H1 (cell line): ENCODE data around the gene NME3. TPM values are rescaled to one million over a fixed set of nuclear protein-coding genes. Genes with fewer than 3 reads are reported as not detected.

Experiments
- ASH2L ChIP-seq: fragments of 200-600, 300-600 bp; sonication (generic); IDR thresholded peaks from one replicate; pipeline ENCODE4 v1.7.1; 2017; ENCODE audit warnings: low read length
- CTBP2 ChIP-seq: IDR thresholded peaks from 2 replicates; pipeline ENCODE4 v1.7.0; 2011; ENCODE audit warnings: borderline replicate concordance, mild to moderate bottlenecking, moderate library complexity, mixed read lengths, low read length; ENCODE audit not compliant: insufficient read depth, insufficient read length
- EP300 ChIP-seq, 2 experiments: IDR thresholded peaks; 1 replicate in 1 of 2; 2 replicates in 1 of 2; pipeline ENCODE4 v1.6.1; 2011 to 2012; ENCODE audit warnings: low read depth in 2 of 2, low read length in 2 of 2, mild to moderate bottlenecking in 2 of 2, borderline replicate concordance in 1 of 2, inconsistent platforms in 1 of 2, moderate library complexity in 1 of 2
- KDM5A ChIP-seq: fragments of 200-600 bp; IDR thresholded peaks from 2 replicates; pipeline ENCODE4 v1.7.1; 2012; ENCODE audit warnings: mild to moderate bottlenecking, low read length, inconsistent platforms, mixed read lengths
- POLR2AphosphoS5 ChIP-seq: IDR thresholded peaks from 2 replicates; pipeline ENCODE4 v1.6.1; 2011; ENCODE audit warnings: low read depth, low read length
- SIRT6 ChIP-seq: IDR thresholded peaks from one replicate; pipeline ENCODE4 v1.7.1; 2012; ENCODE audit warnings: low read length, inconsistent platforms
- SUZ12 ChIP-seq: fragments of 200-600 bp; sonication (generic); IDR thresholded peaks from 2 replicates; pipeline ENCODE4 v1.6.1; 2012; ENCODE audit warnings: mild to moderate bottlenecking, inconsistent platforms, low read length, moderate library complexity, mixed read lengths
- YY1 ChIP-seq: IDR thresholded peaks from 2 replicates; pipeline ENCODE4 v1.6.1; 2011; ENCODE audit warnings: low read depth, mild to moderate bottlenecking, low read length
- polyA plus RNA-seq, 7 experiments: library from polyadenylated mRNA; depleted of rRNA in 3 of 7; stranded (reverse) in 5 of 7; unstranded in 2 of 7; fragments of >200 nt in 5 of 7; fragments of 200-250 nt in 2 of 7; gene quantifications; 1 replicate in 5 of 7; 2 replicates in 1 of 7; 4 replicates in 1 of 7; pipeline versions ENCODE4 v1.2.1 to v1.2.3, GENCODE V29; 2011 to 2013; ENCODE audit warnings: missing spikeins in 2 of 7, mixed read lengths in 2 of 7
- total RNA-seq: library from RNA; stranded (reverse); fragmentation: NEBNext Ultra II Directional; extraction: Animal tissue kit (Norgen Biotek cat#: 25700); gene quantifications from 2 replicates; pipeline ENCODE4 v1.2.1, GENCODE V29; 2021
- TF ChIP-seq, protein P1 (sequence below): fragments of 300-600 bp; sonication (generic); IDR thresholded peaks from 2 replicates; pipeline ENCODE4 v1.7.1; 2012; ENCODE audit warnings: low read length, moderate library complexity, mild to moderate bottlenecking, inconsistent platforms; ENCODE audit not compliant: insufficient replicate concordance

NME3 gene
- total and polyA plus RNA-seq, 2 of the 8 experiments (the other 6 are each of a cell fraction or from before 2014, with no cell fraction given), result 72.5 to 163 TPM

DNA sequence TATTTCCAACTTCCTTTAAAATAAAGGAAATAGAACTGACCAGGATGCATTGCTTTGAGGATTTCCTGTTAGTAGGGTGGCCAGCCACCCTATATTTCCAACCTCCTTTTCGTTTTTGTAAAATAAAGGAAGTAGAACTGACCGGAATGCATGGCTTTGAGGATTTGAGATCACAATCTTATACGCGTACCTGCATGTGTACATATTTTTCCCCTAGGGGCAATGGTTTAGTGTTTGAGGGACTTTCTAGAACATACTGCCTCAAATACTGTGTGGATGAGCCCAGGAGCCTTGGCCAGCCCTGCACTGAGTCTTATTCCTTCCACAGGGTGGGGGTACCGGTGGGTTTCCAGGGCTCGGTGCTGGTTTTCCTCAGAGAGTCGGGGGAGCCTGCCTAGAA is 39.7 kb downstream of the NME3 start (continued):
- TF ChIP-seq, protein P1, sequence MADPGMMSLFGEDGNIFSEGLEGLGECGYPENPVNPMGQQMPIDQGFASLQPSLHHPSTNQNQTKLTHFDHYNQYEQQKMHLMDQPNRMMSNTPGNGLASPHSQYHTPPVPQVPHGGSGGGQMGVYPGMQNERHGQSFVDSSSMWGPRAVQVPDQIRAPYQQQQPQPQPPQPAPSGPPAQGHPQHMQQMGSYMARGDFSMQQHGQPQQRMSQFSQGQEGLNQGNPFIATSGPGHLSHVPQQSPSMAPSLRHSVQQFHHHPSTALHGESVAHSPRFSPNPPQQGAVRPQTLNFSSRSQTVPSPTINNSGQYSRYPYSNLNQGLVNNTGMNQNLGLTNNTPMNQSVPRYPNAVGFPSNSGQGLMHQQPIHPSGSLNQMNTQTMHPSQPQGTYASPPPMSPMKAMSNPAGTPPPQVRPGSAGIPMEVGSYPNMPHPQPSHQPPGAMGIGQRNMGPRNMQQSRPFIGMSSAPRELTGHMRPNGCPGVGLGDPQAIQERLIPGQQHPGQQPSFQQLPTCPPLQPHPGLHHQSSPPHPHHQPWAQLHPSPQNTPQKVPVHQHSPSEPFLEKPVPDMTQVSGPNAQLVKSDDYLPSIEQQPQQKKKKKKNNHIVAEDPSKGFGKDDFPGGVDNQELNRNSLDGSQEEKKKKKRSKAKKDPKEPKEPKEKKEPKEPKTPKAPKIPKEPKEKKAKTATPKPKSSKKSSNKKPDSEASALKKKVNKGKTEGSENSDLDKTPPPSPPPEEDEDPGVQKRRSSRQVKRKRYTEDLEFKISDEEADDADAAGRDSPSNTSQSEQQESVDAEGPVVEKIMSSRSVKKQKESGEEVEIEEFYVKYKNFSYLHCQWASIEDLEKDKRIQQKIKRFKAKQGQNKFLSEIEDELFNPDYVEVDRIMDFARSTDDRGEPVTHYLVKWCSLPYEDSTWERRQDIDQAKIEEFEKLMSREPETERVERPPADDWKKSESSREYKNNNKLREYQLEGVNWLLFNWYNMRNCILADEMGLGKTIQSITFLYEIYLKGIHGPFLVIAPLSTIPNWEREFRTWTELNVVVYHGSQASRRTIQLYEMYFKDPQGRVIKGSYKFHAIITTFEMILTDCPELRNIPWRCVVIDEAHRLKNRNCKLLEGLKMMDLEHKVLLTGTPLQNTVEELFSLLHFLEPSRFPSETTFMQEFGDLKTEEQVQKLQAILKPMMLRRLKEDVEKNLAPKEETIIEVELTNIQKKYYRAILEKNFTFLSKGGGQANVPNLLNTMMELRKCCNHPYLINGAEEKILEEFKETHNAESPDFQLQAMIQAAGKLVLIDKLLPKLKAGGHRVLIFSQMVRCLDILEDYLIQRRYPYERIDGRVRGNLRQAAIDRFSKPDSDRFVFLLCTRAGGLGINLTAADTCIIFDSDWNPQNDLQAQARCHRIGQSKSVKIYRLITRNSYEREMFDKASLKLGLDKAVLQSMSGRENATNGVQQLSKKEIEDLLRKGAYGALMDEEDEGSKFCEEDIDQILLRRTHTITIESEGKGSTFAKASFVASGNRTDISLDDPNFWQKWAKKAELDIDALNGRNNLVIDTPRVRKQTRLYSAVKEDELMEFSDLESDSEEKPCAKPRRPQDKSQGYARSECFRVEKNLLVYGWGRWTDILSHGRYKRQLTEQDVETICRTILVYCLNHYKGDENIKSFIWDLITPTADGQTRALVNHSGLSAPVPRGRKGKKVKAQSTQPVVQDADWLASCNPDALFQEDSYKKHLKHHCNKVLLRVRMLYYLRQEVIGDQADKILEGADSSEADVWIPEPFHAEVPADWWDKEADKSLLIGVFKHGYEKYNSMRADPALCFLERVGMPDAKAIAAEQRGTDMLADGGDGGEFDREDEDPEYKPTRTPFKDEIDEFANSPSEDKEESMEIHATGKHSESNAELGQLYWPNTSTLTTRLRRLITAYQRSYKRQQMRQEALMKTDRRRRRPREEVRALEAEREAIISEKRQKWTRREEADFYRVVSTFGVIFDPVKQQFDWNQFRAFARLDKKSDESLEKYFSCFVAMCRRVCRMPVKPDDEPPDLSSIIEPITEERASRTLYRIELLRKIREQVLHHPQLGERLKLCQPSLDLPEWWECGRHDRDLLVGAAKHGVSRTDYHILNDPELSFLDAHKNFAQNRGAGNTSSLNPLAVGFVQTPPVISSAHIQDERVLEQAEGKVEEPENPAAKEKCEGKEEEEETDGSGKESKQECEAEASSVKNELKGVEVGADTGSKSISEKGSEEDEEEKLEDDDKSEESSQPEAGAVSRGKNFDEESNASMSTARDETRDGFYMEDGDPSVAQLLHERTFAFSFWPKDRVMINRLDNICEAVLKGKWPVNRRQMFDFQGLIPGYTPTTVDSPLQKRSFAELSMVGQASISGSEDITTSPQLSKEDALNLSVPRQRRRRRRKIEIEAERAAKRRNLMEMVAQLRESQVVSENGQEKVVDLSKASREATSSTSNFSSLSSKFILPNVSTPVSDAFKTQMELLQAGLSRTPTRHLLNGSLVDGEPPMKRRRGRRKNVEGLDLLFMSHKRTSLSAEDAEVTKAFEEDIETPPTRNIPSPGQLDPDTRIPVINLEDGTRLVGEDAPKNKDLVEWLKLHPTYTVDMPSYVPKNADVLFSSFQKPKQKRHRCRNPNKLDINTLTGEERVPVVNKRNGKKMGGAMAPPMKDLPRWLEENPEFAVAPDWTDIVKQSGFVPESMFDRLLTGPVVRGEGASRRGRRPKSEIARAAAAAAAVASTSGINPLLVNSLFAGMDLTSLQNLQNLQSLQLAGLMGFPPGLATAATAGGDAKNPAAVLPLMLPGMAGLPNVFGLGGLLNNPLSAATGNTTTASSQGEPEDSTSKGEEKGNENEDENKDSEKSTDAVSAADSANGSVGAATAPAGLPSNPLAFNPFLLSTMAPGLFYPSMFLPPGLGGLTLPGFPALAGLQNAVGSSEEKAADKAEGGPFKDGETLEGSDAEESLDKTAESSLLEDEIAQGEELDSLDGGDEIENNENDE, result no peak
- TF ChIP-seq ASH2L (no peak), YY1 (no peak), SUZ12 (no peak), CTBP2 (no peak), KDM5A (no peak), EP300 (IDR thresholded peaks at IDR 0.05; ENCODE audit: borderline replicate concordance in 1 of 2, low read depth in 2 of 2, low read length in 2 of 2) (no peak), POLR2AphosphoS5 (no peak), SIRT6 (no peak)
- TF ChIP-seq, all 59 proteins: peak for 0
